ENCODE data around the gene KDM6A. TPM values are rescaled to one million over a fixed set of nuclear protein-coding genes. Genes with fewer than 3 reads are reported as not detected.

The KDM6A gene
- total and polyA plus RNA-seq, 2 donors (not counting 3 experiments of a cell fraction or from before 2014, with no cell fraction given), result 9.0 to 20.6 TPM

- Histone ChIP-seq H2AFZ (ENCODE audit: low read depth, low read length) (no peak overlapping the region), H3K4me3 (replicated peaks in 1 of 3; ENCODE audit: insufficient read depth in 1 of 3, low read depth in 1 of 3, low read length in 3 of 3) (peak overlapping the region in 1 of 3 experiments; percentile 96), H4K20me1 (replicated peaks; ENCODE audit: control insufficient read depth, extremely low read depth, insufficient read depth, low read length) (no peaks in the 10 kb centered on the region), H3K27ac (ENCODE audit: insufficient read depth, low read depth, low read length) (no peak overlapping the region), H3K9me1 (replicated peaks; ENCODE audit: control insufficient read depth, extremely low read depth, insufficient read depth, low read length) (no peaks in the 10 kb centered on the region), H3K9me3 (replicated peaks; ENCODE audit: control insufficient read depth, insufficient read depth, low read length) (no peaks in the 10 kb centered on the region), H3K27me3 (ENCODE audit: control insufficient read depth in 2 of 2, insufficient read depth in 2 of 2, low read length in 2 of 2) (no peaks in the 10 kb centered on the region), H3K4me2 (ENCODE audit: insufficient read depth, low read length) (peak overlapping the region; percentile 91), H3K9ac (replicated peaks; ENCODE audit: extremely low read depth, insufficient read depth, low read length) (no peak overlapping the region), H3K4me1 (ENCODE audit: control insufficient read depth, extremely low read depth, insufficient read depth, low read length) (peaks cover 6% of the 10 kb centered on the region), H3K79me2 (ENCODE audit: control insufficient read depth, insufficient read depth, low read length) (peaks cover 67% of the 10 kb centered on the region), H3K36me3 (ENCODE audit: control insufficient read depth in 2 of 2, extremely low read depth in 1 of 2, insufficient read depth in 2 of 2, low read length in 2 of 2) (no peaks in the 10 kb centered on the region)
- CTCF ChIA-PET, result interaction anchor here (0.8 to 3.0 kb wide), 2 partner anchors 21 to 194 kb away, joined by 3 to 16 read pairs; no protein-coding TSS in a partner anchor
- BruUV-seq (replicated peaks), result no TSS peak
- DNase-seq (ENCODE audit: low read depth, low spot score) (peak; percentile 3), FAIRE-seq (no peak)
- POLR2A ChIA-PET, result no interaction called here
- TF ChIP-seq POLR2A (IDR thresholded peaks at IDR 0.05; ENCODE audit: low read depth, low read length) (no peak), EZH2 (IDR thresholded peaks at IDR 0.05; ENCODE audit: borderline replicate concordance, low read depth, low read length, severe bottlenecking) (no peak), GATA2 (IDR thresholded peaks at IDR 0.05; ENCODE audit: insufficient read depth, insufficient read length, low read depth, low read length) (no peak)
- dilution Hi-C loops (cut with MboI; ENCODE audit: extremely low pct_ligation_motif_present, low sequenced_read_pairs), result no loop called here
- intact Hi-C loops (cut with micrococcal nuclease), result loop anchor here (10.0 kb wide), 1 partner anchor 901 kb away; the partner anchor contains the start of gene NDP
Measured at GRCh38 chrX:44876086-44876485, 3.1 kb downstream of the KDM6A start.

GRCh38 chrX:44876767-44877166 lies 3.8 kb downstream of the KDM6A start:
- no peak for FAIRE-seq
- intact Hi-C loops (cut with micrococcal nuclease), result loop anchor here (10.0 kb wide), 1 partner anchor 902 kb away; the partner anchor contains the start of gene NDP

More at GRCh38 chrX:44876767-44877166, 3.8 kb downstream of the KDM6A start:
- Histone ChIP-seq H3K4me2 (ENCODE audit: insufficient read depth, low read length) (no peak overlapping the region), H4K20me1 (replicated peaks; ENCODE audit: control insufficient read depth, extremely low read depth, insufficient read depth, low read length) (no peaks in the 10 kb centered on the region), H3K9me3 (replicated peaks; ENCODE audit: control insufficient read depth, insufficient read depth, low read length) (no peaks in the 10 kb centered on the region), H3K4me3 (replicated peaks in 1 of 3; ENCODE audit: insufficient read depth in 1 of 3, low read depth in 1 of 3, low read length in 3 of 3) (no peak overlapping the region), H2AFZ (ENCODE audit: low read depth, low read length) (no peak overlapping the region), H3K27me3 (ENCODE audit: control insufficient read depth in 2 of 2, insufficient read depth in 2 of 2, low read length in 2 of 2) (no peaks in the 10 kb centered on the region), H3K36me3 (ENCODE audit: control insufficient read depth in 2 of 2, extremely low read depth in 1 of 2, insufficient read depth in 2 of 2, low read length in 2 of 2) (no peaks in the 10 kb centered on the region), H3K79me2 (ENCODE audit: control insufficient read depth, insufficient read depth, low read length) (peaks cover 73% of the 10 kb centered on the region), H3K9ac (replicated peaks; ENCODE audit: extremely low read depth, insufficient read depth, low read length) (no peak overlapping the region), H3K4me1 (ENCODE audit: control insufficient read depth, extremely low read depth, insufficient read depth, low read length) (peaks cover 6% of the 10 kb centered on the region), H3K27ac (ENCODE audit: insufficient read depth, low read depth, low read length) (no peak overlapping the region), H3K9me1 (replicated peaks; ENCODE audit: control insufficient read depth, extremely low read depth, insufficient read depth, low read length) (no peaks in the 10 kb centered on the region)
- no peak for DNase-seq (ENCODE audit: low read depth, low spot score)
- no TSS peak for BruUV-seq (replicated peaks)
- dilution Hi-C loops (cut with MboI; ENCODE audit: extremely low pct_ligation_motif_present, low sequenced_read_pairs), result no loop called here
- POLR2A ChIA-PET, result no interaction called here
- CTCF ChIA-PET, result interaction anchor here (3.0 kb wide), 1 partner anchor 193 kb away, joined by 16 read pairs; no protein-coding TSS in a partner anchor
- TF ChIP-seq MYC (IDR thresholded peaks at IDR 0.05; ENCODE audit: low read depth, low read length) (no peak), JUN (IDR thresholded peaks at IDR 0.05; ENCODE audit: borderline replicate concordance, insufficient read depth, insufficient read length, low read depth) (no peak), POLR2AphosphoS5 (IDR thresholded peaks at IDR 0.05; ENCODE audit: insufficient read depth, low read depth, low read length) (no peak), FOS (IDR thresholded peaks at IDR 0.05; ENCODE audit: borderline replicate concordance, insufficient read depth, low read length) (no peak)
